GM18526 (cell line): ENCODE measurements around the gene FAM177A1.

Experiments
- POLR2A ChIP-seq: IDR thresholded peaks from 3 replicates; pipeline ENCODE4 v1.6.1; 2011; ENCODE audit not compliant: insufficient read length; ENCODE audit errors: extremely low read depth

Gene FAM177A1

GRCh38 chr14:35046048-35046750 lies at the start of gene FAM177A1:
Gene FAM177A1 (plus strand): TSS chr14:35046272. CDS start chr14:35046464, 192 bp downstream.
- peak; percentile 89 for TF ChIP-seq POLR2A

- no peak for TF ChIP-seq POLR2A
These were observed 48.3 kb upstream of the FAM177A1 start for GRCh38 chr14:34997762-34998161.

GRCh38 chr14:34999500-34999899 lies 46.6 kb upstream of the FAM177A1 start:
- no peak for TF ChIP-seq POLR2A

GRCh38 chr14:35001621-35002020 lies 44.5 kb upstream of the FAM177A1 start:
- no peak for TF ChIP-seq POLR2A

GRCh38 chr14:35004839-35005238 lies 41.2 kb upstream of the FAM177A1 start:
- TF ChIP-seq POLR2A = no peak

- TF ChIP-seq POLR2A = no peak
These were observed 29.5 kb upstream of the FAM177A1 start for GRCh38 chr14:35016568-35016967.

GRCh38 chr14:35020713-35021112 lies 25.4 kb upstream of the FAM177A1 start:
- no peak for TF ChIP-seq POLR2A

- no peak for TF ChIP-seq POLR2A
These were observed 17.6 kb upstream of the FAM177A1 start for GRCh38 chr14:35028435-35028834.

- TF ChIP-seq POLR2A = no peak
These were observed 13.5 kb upstream of the FAM177A1 start for GRCh38 chr14:35032562-35032961.

GRCh38 chr14:35034440-35034833 lies 11.6 kb upstream of the FAM177A1 start:
- no peak for TF ChIP-seq POLR2A

- TF ChIP-seq POLR2A = no peak
These were observed 3.4 kb upstream of the FAM177A1 start for GRCh38 chr14:35042632-35043031.

- no peak for TF ChIP-seq POLR2A
These were observed 3.0 kb upstream of the FAM177A1 start for GRCh38 chr14:35043046-35043445.

GRCh38 chr14:35044939-35045797 lies 904 bp upstream of the FAM177A1 start:
- TF ChIP-seq POLR2A = no peak

- TF ChIP-seq POLR2A = no peak
These were observed 349 bp upstream of the FAM177A1 start for GRCh38 chr14:35045798-35046047.

GRCh38 chr14:35046751-35047536 lies 872 bp downstream of the FAM177A1 start:
- TF ChIP-seq POLR2A = no peak
